A549 (cell line): Measurements from ENCODE around the gene NOX3. TPM values are rescaled to one million over a fixed set of nuclear protein-coding genes. Genes with fewer than 3 reads are reported as not detected.

ENCODE experiments used
- ATAC-seq, 2 experiments: fragments of 200-7000 bp in 1 of 2; fragments of >200 bp in 1 of 2; cut with Nextera tagmentation in 1 of 2; cut with Tn5 transposase in 1 of 2; 3 replicates each; pipeline versions ENCODE4 v1.8.0 to v1.9.1; 2018 to 2020; ENCODE audit warnings: mild to moderate bottlenecking in 1 of 2, moderate library complexity in 1 of 2
- CTCF ChIA-PET: fragments of 300-600 bp; sonication (Branson Sonifier 250); formaldehyde crosslinking; extraction: SDS; loops from one replicate; lab custom pipeline; 2021; ENCODE audit warnings: antibody characterized with exemption, inconsistent platforms; lab: Yijun Ruan, JAX
- POLR2A ChIA-PET: fragments of 350-600 bp; formaldehyde crosslinking; extraction: SDS; loops from one replicate; lab custom pipeline; 2021; ENCODE audit warnings: antibody characterized with exemption, inconsistent platforms; lab: Yijun Ruan, JAX
- DNase-seq, 2 experiments: peaks; one replicate each; pipeline versions ENCODE4 v3.0.0 to v3.0.0-alpha.2; 2011 to 2016; ENCODE audit warnings: low read depth in 1 of 2, low spot score in 1 of 2
- FAIRE-seq: peaks from 2 replicates; lab custom pipeline; 2011; peaks lifted over from hg19 to GRCh38; lab: Jason Lieb, UNC
- H3K27ac ChIP-seq, 2 experiments: fragments of >200 bp; sonication (Bioruptor Twin); formaldehyde crosslinking; 3 replicates each; pipeline ENCODE4 v1.5.1; 2016 to 2017
- H3K4me1 ChIP-seq: fragments of >200 bp; sonication (Bioruptor Twin); formaldehyde crosslinking; 3 replicates; pipeline ENCODE4 v1.6.1; 2016
- H3K4me2 ChIP-seq: fragments of >200 bp; sonication (Bioruptor Twin); formaldehyde crosslinking; 3 replicates; pipeline ENCODE4 v1.6.1; 2016
- H3K4me3 ChIP-seq: fragments of >200 bp; sonication (Bioruptor Twin); formaldehyde crosslinking; 3 replicates; pipeline ENCODE4 v1.5.1; 2016
- H3K9me3 ChIP-seq: fragments of >200 bp; sonication (Bioruptor Twin); formaldehyde crosslinking; 3 replicates; pipeline ENCODE4 v1.6.1; 2016
- CEBPB ChIP-seq, 2 experiments: fragments of >200 bp in 1 of 2; sonication (Bioruptor Twin) in 1 of 2; formaldehyde crosslinking in 1 of 2; IDR thresholded peaks; 2 replicates each; pipeline ENCODE4 v1.6.1; 2012 to 2016
- CHD2 ChIP-seq: fragments of 150-350 bp; IDR thresholded peaks from 2 replicates; pipeline ENCODE4 v1.6.1; 2014; ENCODE audit warnings: low read length; ENCODE audit not compliant: partially characterized antibody
- EHF ChIP-seq: fragments of 250-450 bp; sonication (Bioruptor Pico); IDR thresholded peaks from 2 replicates; pipeline ENCODE4 v1.5.0; 2020; ENCODE audit warnings: mild to moderate bottlenecking
- EP300 ChIP-seq, 2 experiments: fragments of >200 bp; sonication (Bioruptor Twin); formaldehyde crosslinking; IDR thresholded peaks; 2 replicates in 1 of 2; 3 replicates in 1 of 2; pipeline ENCODE4 v1.6.1; 2016 to 2017
- ESRRA ChIP-seq: fragments of 150-350 bp; IDR thresholded peaks from 2 replicates; pipeline ENCODE4 v1.6.1; 2014; ENCODE audit warnings: mild to moderate bottlenecking, low read length, borderline replicate concordance
- FOSB ChIP-seq: fragments of 250-450 bp; sonication (Bioruptor Pico); IDR thresholded peaks from 2 replicates; pipeline ENCODE4 v1.5.0; 2020; ENCODE audit warnings: mild to moderate bottlenecking, moderate library complexity
- FOSL2 ChIP-seq, 2 experiments: fragments of 450-650 bp in 1 of 2; fragments of >200 bp in 1 of 2; sonication (Bioruptor Twin) in 1 of 2; formaldehyde crosslinking; IDR thresholded peaks; 2 replicates each; pipeline versions ENCODE4 v1.5.0 to v1.6.1; 2016 to 2020; ENCODE audit warnings: mild to moderate bottlenecking in 1 of 2, moderate library complexity in 1 of 2
- GATA3 ChIP-seq: IDR thresholded peaks from 2 replicates; pipeline ENCODE4 v1.6.1; 2012; ENCODE audit warnings: borderline replicate concordance
- HOXB13 ChIP-seq: fragments of 250-450 bp; sonication (Bioruptor Pico); IDR thresholded peaks from 2 replicates; pipeline ENCODE4 v1.5.0; 2020; ENCODE audit warnings: low read depth, mild to moderate bottlenecking, moderate library complexity
- KDM1A ChIP-seq: fragments of 200-600 bp; sonication (generic); IDR thresholded peaks from 2 replicates; pipeline ENCODE4 v1.6.1; 2016; ENCODE audit warnings: low read depth, mild to moderate bottlenecking
- KDM5A ChIP-seq: fragments of 200-600 bp; sonication (generic); IDR thresholded peaks from 2 replicates; pipeline ENCODE4 v1.6.1; 2016; ENCODE audit warnings: antibody characterized with exemption, mild to moderate bottlenecking
- NR3C1 ChIP-seq: fragments of >200 bp; sonication (Bioruptor Twin); formaldehyde crosslinking; IDR thresholded peaks from 3 replicates; pipeline ENCODE4 v1.6.1; 2017
- RAD21 ChIP-seq, 2 experiments: fragments of >200 bp in 1 of 2; sonication (Bioruptor Twin) in 1 of 2; formaldehyde crosslinking in 1 of 2; IDR thresholded peaks in 1 of 2; conservative IDR thresholded peaks in 1 of 2; 2 replicates in 1 of 2; 3 replicates in 1 of 2; pipeline ENCODE4 v1.6.1; 2012 to 2018; ENCODE audit warnings: inconsistent platforms in 1 of 2
- RARB ChIP-seq: fragments of 250-450 bp; sonication (Bioruptor Pico); IDR thresholded peaks from 2 replicates; pipeline ENCODE4 v1.8.0; 2021; ENCODE audit warnings: mild to moderate bottlenecking, moderate library complexity
- ZSCAN20 ChIP-seq: fragments of 250-450 bp; sonication (Bioruptor Pico); IDR thresholded peaks from 2 replicates; pipeline ENCODE4 v1.8.0; 2022; ENCODE audit warnings: mild to moderate bottlenecking, moderate library complexity
- WGBS: methylation state at CpG from one replicate; pipeline ENCODE4 v1.1.6; 2017; ENCODE audit errors: missing lambda C conversion rate; 5-methylcytosine and 5-hydroxymethylcytosine counted together
- polyA plus RNA-seq, 4 experiments: library from polyadenylated mRNA; depleted of rRNA in 3 of 4; stranded (reverse); fragments of >200 nt; fragmentation: RNase III in 1 of 4; extraction: RNeasy Plus Mini Kit Qiagen cat#74134 plus additional on column Dnase treatment in 1 of 4; gene quantifications; 2 replicates in 3 of 4; 3 replicates in 1 of 4; pipeline ENCODE4 v1.2.3, GENCODE V29; 2011 to 2017
- TF ChIP-seq, protein P1 (sequence below): fragments of 450-650 bp; IDR thresholded peaks from 2 replicates; pipeline ENCODE4 v1.6.1; 2014; ENCODE audit warnings: antibody characterized with exemption
- TF ChIP-seq, protein P2 (sequence below): fragments of 250-450 bp; sonication (Bioruptor Pico); IDR thresholded peaks from 2 replicates; pipeline ENCODE4 v1.5.0; 2020; ENCODE audit warnings: low read depth, mild to moderate bottlenecking, moderate library complexity
- TF ChIP-seq, protein P3 (sequence below): fragments of >200 bp; sonication (Bioruptor Twin); formaldehyde crosslinking; IDR thresholded peaks from 3 replicates; pipeline ENCODE4 v1.5.1; 2016
- TF ChIP-seq, protein P4 (sequence below): fragments of >200 bp; sonication (Bioruptor Twin); formaldehyde crosslinking; IDR thresholded peaks from 3 replicates; pipeline ENCODE4 v1.6.1; 2016
- TF ChIP-seq, protein P5 (sequence below): IDR thresholded peaks from 2 replicates; pipeline ENCODE4 v1.6.1; 2012; ENCODE audit warnings: low read depth, borderline replicate concordance
- TF ChIP-seq, protein P6 (sequence below): fragments of 250-450 bp; sonication (Bioruptor Pico); IDR thresholded peaks from 2 replicates; pipeline ENCODE4 v1.5.0; 2021; ENCODE audit warnings: mild to moderate bottlenecking, moderate library complexity, borderline replicate concordance
- TF ChIP-seq, protein P7 (sequence below): fragments of 150-350 bp; IDR thresholded peaks from 2 replicates; pipeline ENCODE4 v1.6.1; 2014; ENCODE audit warnings: low read depth, mild to moderate bottlenecking, low read length

NOX3 gene
- polyA plus RNA-seq, 2 of the 4 experiments (the other 2 are of a cell fraction) = not detected

DNA sequence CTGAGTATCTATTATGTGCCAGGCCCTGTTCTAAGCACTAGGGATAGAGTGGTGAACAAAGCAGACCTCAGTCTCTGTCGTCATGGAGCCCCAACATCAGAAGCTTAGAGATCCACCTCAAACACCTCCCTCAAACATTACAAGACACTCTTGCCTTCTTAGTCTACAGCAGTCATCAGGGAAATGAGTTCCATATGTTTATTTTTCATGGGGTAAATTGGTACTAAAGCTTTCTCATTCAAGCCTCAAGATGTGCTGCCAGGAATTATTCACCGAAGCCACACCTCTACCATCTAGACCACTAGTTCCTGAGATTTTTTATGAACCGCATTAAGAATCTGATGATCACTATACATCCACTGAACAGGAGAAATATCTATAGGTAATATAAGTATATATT lies 82.4 kb downstream of the NOX3 start:
- no peak for DNase-seq
- H3K4me1 ChIP-seq = peaks cover 5% of the 10 kb centered on the region; the same call in 2 of the 3 replicates
- no peak overlapping the region for H3K4me2 ChIP-seq
- H3K4me3 ChIP-seq = no peak overlapping the region
- no peak for ATAC-seq
- no peak for TF ChIP-seq NR3C1
- no peak for TF ChIP-seq KDM1A
- no peak for TF ChIP-seq RARB
- TF ChIP-seq, protein P1, sequence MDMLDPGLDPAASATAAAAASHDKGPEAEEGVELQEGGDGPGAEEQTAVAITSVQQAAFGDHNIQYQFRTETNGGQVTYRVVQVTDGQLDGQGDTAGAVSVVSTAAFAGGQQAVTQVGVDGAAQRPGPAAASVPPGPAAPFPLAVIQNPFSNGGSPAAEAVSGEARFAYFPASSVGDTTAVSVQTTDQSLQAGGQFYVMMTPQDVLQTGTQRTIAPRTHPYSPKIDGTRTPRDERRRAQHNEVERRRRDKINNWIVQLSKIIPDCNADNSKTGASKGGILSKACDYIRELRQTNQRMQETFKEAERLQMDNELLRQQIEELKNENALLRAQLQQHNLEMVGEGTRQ = no peak
- TF ChIP-seq, protein P2, sequence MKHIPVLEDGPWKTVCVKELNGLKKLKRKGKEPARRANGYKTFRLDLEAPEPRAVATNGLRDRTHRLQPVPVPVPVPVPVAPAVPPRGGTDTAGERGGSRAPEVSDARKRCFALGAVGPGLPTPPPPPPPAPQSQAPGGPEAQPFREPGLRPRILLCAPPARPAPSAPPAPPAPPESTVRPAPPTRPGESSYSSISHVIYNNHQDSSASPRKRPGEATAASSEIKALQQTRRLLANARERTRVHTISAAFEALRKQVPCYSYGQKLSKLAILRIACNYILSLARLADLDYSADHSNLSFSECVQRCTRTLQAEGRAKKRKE (CRISPR knock-in tag) = no peak
- no peak for TF ChIP-seq RAD21 (conservative IDR thresholded peaks at IDR 0.05 in 1 of 2, IDR thresholded peaks at IDR 0.05 in 1 of 2)
- no peak for TF ChIP-seq CHD2
- TF ChIP-seq FOSL2 (IDR thresholded peaks at IDR 0.05) = no peak
- no peak for TF ChIP-seq FOSL2 (CRISPR knock-in tag; IDR thresholded peaks at IDR 0.05)
- TF ChIP-seq EP300 (IDR thresholded peaks at IDR 0.05) = no peak
- TF ChIP-seq, protein P3, sequence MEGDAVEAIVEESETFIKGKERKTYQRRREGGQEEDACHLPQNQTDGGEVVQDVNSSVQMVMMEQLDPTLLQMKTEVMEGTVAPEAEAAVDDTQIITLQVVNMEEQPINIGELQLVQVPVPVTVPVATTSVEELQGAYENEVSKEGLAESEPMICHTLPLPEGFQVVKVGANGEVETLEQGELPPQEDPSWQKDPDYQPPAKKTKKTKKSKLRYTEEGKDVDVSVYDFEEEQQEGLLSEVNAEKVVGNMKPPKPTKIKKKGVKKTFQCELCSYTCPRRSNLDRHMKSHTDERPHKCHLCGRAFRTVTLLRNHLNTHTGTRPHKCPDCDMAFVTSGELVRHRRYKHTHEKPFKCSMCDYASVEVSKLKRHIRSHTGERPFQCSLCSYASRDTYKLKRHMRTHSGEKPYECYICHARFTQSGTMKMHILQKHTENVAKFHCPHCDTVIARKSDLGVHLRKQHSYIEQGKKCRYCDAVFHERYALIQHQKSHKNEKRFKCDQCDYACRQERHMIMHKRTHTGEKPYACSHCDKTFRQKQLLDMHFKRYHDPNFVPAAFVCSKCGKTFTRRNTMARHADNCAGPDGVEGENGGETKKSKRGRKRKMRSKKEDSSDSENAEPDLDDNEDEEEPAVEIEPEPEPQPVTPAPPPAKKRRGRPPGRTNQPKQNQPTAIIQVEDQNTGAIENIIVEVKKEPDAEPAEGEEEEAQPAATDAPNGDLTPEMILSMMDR = no peak
- TF ChIP-seq FOSB = no peak
- TF ChIP-seq, protein P4, sequence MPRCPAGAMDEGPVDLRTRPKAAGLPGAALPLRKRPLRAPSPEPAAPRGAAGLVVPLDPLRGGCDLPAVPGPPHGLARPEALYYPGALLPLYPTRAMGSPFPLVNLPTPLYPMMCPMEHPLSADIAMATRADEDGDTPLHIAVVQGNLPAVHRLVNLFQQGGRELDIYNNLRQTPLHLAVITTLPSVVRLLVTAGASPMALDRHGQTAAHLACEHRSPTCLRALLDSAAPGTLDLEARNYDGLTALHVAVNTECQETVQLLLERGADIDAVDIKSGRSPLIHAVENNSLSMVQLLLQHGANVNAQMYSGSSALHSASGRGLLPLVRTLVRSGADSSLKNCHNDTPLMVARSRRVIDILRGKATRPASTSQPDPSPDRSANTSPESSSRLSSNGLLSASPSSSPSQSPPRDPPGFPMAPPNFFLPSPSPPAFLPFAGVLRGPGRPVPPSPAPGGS = no peak
- no peak for TF ChIP-seq HOXB13 (CRISPR knock-in tag)
- TF ChIP-seq, protein P5, sequence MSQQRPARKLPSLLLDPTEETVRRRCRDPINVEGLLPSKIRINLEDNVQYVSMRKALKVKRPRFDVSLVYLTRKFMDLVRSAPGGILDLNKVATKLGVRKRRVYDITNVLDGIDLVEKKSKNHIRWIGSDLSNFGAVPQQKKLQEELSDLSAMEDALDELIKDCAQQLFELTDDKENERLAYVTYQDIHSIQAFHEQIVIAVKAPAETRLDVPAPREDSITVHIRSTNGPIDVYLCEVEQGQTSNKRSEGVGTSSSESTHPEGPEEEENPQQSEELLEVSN = no peak
- 83% methylated on average over 3 of the region's 3 CpGs for WGBS
- ChIA-PET POLR2A (no interaction called here), CTCF (no interaction called here)
- H3K9me3 ChIP-seq = no peaks in the 10 kb centered on the region
- no peak overlapping the region for H3K27ac ChIP-seq
- no peak for FAIRE-seq

DNA sequence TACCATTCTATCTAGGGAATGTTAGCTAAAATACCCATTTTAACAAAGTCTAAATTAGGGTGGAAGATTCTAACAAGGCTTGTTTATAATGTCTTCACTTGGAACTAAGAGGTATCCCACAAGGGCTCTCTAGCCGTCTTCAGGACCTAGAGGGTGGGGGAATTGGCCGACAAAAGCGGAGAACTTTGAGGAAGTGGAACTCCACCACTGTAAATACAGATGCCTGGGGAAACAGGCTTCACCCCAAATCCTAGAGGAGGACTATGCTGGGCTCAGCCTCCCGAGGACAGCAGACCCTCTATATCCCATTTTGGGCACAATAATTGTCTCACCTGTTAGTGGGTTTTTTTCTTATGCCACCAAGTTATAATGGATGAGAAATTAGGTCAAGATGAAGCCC lies 83.4 kb downstream of the NOX3 start:
- ATAC-seq (no peak), FAIRE-seq (no peak), DNase-seq (no peak)
- no peak overlapping the region for H3K4me2 ChIP-seq
- WGBS = 74% methylated on average over 4 of the region's 4 CpGs
- POLR2A ChIA-PET = no interaction called here
- peaks cover 1% of the 10 kb centered on the region; the same call in 1 of the 3 replicates for H3K4me1 ChIP-seq
- H3K27ac ChIP-seq = no peak overlapping the region
- CTCF ChIA-PET = no interaction called here
- H3K4me3 ChIP-seq = no peak overlapping the region
- no peaks in the 10 kb centered on the region for H3K9me3 ChIP-seq
- TF ChIP-seq GATA3 (no peak), KDM5A (no peak), EP300 (IDR thresholded peaks at IDR 0.05) (no peak), CHD2 (no peak), ZSCAN20 (CRISPR knock-in tag) (no peak), KDM1A (no peak), CEBPB (IDR thresholded peaks at IDR 0.05) (no peak), EHF (CRISPR knock-in tag) (no peak), ESRRA (no peak)
- TF ChIP-seq, protein P3 = no peak
- TF ChIP-seq, protein P6, sequence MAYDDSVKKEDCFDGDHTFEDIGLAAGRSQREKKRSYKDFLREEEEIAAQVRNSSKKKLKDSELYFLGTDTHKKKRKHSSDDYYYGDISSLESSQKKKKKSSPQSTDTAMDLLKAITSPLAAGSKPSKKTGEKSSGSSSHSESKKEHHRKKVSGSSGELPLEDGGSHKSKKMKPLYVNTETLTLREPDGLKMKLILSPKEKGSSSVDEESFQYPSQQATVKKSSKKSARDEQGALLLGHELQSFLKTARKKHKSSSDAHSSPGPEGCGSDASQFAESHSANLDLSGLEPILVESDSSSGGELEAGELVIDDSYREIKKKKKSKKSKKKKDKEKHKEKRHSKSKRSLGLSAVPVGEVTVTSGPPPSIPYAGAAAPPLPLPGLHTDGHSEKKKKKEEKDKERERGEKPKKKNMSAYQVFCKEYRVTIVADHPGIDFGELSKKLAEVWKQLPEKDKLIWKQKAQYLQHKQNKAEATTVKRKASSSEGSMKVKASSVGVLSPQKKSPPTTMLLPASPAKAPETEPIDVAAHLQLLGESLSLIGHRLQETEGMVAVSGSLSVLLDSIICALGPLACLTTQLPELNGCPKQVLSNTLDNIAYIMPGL (CRISPR knock-in tag) = no peak
- TF ChIP-seq, protein P7, sequence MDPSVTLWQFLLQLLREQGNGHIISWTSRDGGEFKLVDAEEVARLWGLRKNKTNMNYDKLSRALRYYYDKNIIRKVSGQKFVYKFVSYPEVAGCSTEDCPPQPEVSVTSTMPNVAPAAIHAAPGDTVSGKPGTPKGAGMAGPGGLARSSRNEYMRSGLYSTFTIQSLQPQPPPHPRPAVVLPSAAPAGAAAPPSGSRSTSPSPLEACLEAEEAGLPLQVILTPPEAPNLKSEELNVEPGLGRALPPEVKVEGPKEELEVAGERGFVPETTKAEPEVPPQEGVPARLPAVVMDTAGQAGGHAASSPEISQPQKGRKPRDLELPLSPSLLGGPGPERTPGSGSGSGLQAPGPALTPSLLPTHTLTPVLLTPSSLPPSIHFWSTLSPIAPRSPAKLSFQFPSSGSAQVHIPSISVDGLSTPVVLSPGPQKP = no peak
- TF ChIP-seq, protein P1 = no peak
- TF ChIP-seq, protein P5 = no peak
